NCI-H460 (cell line): ENCODE results near the gene APBA2. TPM values are rescaled to one million over a fixed set of nuclear protein-coding genes. Genes with fewer than 3 reads are reported as not detected.
"Not testable (repeated sequence)": the region's sequence is repeated elsewhere in the genome, so short reads cannot be mapped to it uniquely, and the experiment has no call there.

ENCODE experiments used
- DNase-seq: peaks from one replicate; pipeline ENCODE4 v3.0.0-alpha.2; 2016; ENCODE audit warnings: low read depth; ENCODE audit errors: extremely low read depth
- polyA plus RNA-seq: library from polyadenylated mRNA; depleted of rRNA; stranded (reverse); fragments of >200 nt; gene quantifications from 2 replicates; pipeline ENCODE4 v1.2.3, GENCODE V29; 2014; cell fraction: nucleus; rRNA removed
- total RNA-seq: library from RNA; depleted of rRNA; stranded (reverse); fragments of >200 nt; shearing (Covaris generic); gene quantifications from 2 replicates; pipeline ENCODE4 v1.2.3, GENCODE V29; 2014; rRNA removed

APBA2 gene
- 20.5 and 21.0 TPM in 2 replicates for total RNA-seq
- 39.2 and 45.3 TPM in 2 replicates for polyA plus RNA-seq

DNA sequence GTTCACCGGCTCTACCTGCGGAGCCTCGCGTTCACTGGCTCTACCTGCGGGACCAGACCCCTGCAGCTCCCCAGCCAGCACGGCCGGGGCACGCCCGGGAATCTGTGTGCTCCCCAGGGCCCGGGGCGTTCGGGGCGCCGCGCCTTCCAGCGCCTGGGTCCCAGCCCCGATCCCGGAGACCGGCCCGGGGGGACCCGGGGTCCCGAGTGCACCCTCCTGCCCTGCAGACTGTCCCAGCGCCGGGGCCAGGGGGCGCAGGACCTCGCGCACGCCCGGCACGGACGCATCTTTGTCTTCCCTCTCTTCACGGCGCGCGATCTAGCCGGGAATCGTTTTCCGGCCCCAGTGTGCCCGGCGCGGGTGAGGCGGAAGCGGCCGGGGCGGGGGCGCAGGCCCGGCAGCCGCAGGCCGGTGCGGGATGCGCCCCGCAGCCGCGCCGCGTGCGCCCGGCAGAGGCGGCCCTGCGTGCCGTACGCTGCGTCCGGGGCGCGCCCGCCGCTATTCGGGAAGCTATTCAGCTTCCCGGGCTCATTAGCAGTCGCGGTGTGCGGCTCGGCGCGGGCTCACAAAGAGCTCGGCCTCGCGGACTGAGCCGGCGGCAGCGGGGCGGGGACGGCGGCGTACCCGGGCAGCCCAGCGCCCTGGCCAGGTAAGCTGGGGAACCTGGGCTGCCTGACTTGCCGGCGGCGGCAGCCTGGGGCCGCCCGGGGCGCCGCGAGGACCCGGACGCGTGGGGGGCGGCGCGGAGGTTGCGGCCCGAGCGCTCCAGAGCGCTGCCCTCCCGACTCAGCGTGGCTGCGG is at the start of gene APBA2:
APBA2 (plus strand) TSS at position 345 of the 801 bp plus-strand sequence. CDS start 167,911 bp downstream, outside the sequence.
- peak; percentile 23 for DNase-seq

DNA sequence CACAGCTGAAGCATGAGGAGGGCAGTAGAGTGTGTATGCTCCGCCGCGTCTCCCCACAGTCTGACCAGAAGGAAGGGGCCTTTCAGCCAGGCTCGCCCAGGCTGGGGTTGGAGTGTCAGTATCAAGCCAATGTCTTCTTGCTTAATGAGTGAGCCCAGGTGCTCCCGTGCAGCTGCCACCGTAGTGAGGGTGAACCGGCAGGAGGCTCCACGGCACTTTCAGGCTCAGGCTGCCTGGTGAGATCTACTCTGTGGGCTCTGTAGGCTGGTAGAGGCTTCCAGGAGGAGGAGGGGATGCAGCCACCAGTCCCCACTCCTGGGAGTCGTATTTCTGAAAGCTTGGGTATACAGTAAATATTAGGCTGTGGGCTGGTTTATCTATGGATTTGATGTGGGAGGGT is 45.5 kb upstream of the APBA2 start:
- DNase-seq, result not testable (repeated sequence)

GRCh38 chr15:28842210-28842609 is 43.6 kb upstream of the APBA2 start:
- not testable (repeated sequence) for DNase-seq

- not testable (repeated sequence) for DNase-seq
These were observed 42.3 kb upstream of the APBA2 start for GRCh38 chr15:28843520-28843919.

DNA sequence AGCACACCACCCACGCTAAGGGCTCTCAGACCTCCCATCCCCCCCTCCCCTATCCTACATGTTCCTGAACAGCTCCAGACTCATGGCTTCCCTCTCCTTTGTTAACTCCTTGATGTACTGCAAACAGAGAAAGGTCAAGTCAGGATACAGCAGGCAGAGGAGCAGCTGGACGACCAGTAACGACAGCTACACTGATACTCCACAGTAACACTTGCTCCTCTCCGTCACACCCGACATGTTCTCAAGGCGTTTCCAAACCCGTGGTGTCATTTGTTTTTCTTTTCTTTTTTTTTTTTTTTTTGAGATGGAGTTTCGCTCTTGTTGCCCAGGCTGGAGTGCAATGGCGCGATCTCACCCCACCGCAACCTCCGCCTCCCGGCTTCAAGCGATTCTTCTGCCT is 41.6 kb upstream of the APBA2 start:
- DNase-seq, result not testable (repeated sequence)

DNA sequence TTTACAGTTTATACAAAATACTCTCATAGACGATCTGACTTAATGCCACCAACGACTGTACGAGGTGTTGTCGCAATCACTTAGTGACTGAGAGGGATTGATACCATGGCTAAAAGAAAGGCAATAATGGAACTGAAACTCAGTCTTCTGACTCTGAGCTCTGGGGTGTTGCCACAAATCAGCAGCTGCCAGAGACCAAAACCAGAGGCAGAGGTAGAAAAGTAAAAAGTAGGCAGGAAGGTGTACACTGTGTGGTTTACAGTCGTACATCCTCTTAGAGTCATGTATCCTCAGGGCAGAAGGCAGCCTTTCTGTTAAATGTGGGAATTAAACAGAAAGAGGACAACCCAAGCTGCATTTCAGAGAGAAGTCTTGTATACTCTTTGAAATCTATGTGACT is 38.5 kb upstream of the APBA2 start:
- DNase-seq, result not testable (repeated sequence)

DNA sequence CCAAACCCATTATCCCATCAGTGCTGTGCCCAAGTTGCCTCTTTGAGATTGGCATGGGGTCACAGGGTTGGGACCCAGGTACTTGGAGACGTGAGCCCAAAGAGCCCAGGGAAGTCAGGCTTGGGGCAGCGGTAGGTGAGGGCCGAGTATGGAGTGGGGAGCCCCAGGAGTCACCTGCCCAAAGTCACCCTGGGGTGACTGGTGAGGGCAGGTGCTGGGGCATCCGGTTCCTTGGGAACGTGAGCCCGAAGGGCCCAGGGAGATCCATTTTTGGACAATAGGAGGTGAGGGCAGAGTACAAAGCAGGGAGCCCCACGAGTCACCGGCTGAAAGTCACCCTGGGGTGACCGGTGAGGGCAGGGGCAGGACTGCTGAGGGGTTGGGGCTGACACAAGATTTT is 37.8 kb upstream of the APBA2 start:
- not testable (repeated sequence) for DNase-seq

DNA sequence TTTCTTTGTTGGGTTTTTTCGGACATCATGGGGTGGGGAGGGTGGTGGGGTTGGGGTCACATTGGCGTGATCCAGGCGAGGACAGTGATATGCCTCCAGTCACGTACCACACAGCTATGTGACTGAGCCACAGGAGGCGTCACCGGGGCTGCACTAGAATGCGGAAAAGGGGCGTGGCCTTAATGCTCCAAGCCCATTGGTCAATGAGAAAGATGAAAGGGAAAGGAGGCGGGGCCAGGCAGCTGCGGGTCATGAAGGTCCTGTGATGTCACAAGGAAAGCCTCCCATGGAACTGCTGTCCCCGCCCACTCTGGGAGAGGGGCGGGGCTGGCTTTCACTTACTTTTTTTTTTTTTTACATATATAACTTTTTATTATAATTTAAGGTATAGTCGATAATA is 37.3 kb upstream of the APBA2 start, which contains the start of gene GOLGA6L7:
GOLGA6L7 (minus strand) TSS at position 124 of the 400 bp plus-strand sequence; CDS start at position 29, 95 bp downstream.
- DNase-seq, result not testable (repeated sequence)

DNA sequence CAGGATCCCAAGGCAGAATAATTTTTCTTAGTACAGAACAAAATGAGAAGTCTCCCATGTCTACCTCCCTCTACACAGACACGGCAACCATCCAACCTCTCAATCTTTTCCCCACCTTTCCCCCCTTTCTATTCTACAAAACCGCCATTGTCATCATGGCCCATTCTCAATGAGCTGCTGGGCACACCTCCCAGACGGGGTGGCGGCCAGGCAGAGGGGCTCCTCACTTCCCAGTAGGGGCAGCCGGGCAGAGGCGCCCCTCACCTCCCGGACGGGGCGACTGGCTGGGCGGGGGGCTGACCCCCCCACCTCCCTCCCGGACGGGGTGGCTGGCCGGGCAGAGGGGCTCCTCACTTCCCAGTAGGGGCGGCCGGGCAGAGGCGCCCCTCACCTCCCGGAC is 36.5 kb upstream of the APBA2 start:
- DNase-seq, result not testable (repeated sequence)

GRCh38 chr15:28849766-28850165 is 36.0 kb upstream of the APBA2 start:
- DNase-seq, result not testable (repeated sequence)

GRCh38 chr15:28853654-28854053 is 32.1 kb upstream of the APBA2 start:
- DNase-seq, result not testable (repeated sequence)

- DNase-seq, result not testable (repeated sequence)
These were observed 31.2 kb upstream of the APBA2 start for GRCh38 chr15:28854578-28854977.

GRCh38 chr15:28861031-28861534 is 24.7 kb upstream of the APBA2 start:
- DNase-seq, result no peak

DNA sequence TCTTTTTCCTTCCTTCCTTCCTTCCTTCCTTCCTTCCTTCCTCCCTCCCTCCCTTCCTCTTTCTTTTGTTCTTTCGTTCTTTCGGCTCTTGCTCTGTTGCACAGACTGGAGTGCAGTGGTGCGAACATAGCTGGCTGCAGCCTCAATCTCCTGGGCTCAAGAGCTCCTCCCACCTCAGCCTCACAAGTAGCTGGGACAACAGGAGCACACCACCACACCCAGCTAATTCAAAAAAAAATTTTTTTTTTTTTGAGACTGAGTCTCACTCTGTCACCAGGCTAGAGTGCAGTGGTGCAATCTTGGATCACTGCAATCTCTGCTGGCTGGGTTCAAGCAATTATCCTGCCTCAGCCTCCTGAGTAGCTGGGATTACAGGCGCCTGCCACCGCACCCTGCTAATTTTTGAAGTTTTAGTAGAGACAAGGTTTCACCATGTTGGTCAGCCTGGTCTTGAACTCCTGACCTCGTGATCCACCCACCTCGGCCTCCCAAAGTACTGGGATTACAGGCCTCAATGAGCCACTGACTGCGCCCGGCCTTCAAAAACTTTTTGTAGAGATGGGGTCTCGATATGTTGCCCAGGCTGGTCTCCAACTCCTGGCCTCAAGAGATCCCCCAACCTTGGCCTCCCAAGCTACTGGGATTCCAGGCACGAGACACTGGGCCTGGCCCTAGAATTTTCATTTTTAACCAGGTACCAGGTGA is 24.0 kb upstream of the APBA2 start:
- not testable (repeated sequence) for DNase-seq

- DNase-seq, result no peak
These were observed 16.9 kb upstream of the APBA2 start for GRCh38 chr15:28868744-28869345.

- no peak for DNase-seq
These were observed 14.6 kb upstream of the APBA2 start for GRCh38 chr15:28871168-28871567.

- DNase-seq, result no peak
These were observed 12.8 kb upstream of the APBA2 start for GRCh38 chr15:28873006-28873405.

DNA sequence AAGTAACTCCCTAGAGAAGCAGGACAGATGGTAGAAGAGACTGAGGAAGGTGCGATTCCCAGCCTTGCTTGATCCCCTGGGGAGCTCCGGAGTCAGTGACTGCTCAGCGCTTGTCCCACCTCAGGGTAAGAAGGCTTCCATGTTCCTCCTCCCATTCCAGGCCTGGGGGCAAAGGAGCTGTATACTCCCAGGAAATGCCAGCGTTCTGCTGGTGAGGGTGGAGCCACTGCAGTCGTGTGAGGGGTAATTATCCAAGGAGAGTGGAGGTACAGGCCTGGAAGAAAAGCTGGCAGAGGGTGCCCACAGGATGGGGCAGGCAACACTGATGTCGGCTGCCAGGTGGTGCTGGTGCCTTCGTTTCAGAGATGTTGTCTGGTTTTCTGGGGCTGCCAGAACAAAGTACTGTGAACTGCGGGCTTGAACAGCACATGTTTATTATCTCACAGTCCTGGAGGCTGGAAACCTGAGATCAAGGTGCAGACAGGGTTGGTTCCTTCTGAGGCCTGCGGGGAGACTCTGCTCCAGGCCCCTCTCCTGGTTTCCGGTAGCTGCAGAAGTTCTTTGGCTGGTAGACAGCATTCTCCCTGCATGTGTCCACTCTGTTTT is 12.1 kb upstream of the APBA2 start:
- no peak for DNase-seq

- DNase-seq, result no peak
These were observed 10.2 kb upstream of the APBA2 start for GRCh38 chr15:28875461-28876000.
